Breast epithelium (tissue), 3 donors: ENCODE data around the gene NT5DC2.

ENCODE experiments used
- CTCF ChIP-seq, 3 donors: fragments of 450-650 bp; IDR thresholded peaks; one replicate each; pipeline ENCODE4 v1.5.1; 2016 to 2017; ENCODE audit warnings: antibody characterized with exemption in 3 of 3, mild to moderate bottlenecking in 3 of 3, moderate library complexity in 3 of 3
- POLR2A ChIP-seq: fragments of 450-650 bp; IDR thresholded peaks from one replicate; pipeline ENCODE4 v1.6.1; 2016; ENCODE audit warnings: antibody characterized with exemption, mild to moderate bottlenecking, moderate library complexity
- POLR2AphosphoS5 ChIP-seq, 3 donors: sonication (generic); formaldehyde crosslinking; IDR thresholded peaks; one replicate each; pipeline ENCODE4 v1.6.1; 2017; ENCODE audit warnings: antibody characterized with exemption in 3 of 3

GRCh38 chr3:52487050-52487787 is 46.4 kb downstream of the NT5DC2 start:
- TF ChIP-seq POLR2A (no peak), POLR2AphosphoS5 (IDR thresholded peaks at IDR 0.05) (no peak), CTCF (IDR thresholded peaks at IDR 0.05) (no peak)
